Panc1 (cell line): ENCODE data around the gene TIE1. TPM values are rescaled to one million over a fixed set of nuclear protein-coding genes. Genes with fewer than 3 reads are reported as not detected.

ENCODE experiments used
- ATAC-seq: fragments of 200-7000 bp; cut with Tn5 transposase; 2 replicates; pipeline ENCODE4 v1.9.1; 2020; ENCODE audit warnings: mild to moderate bottlenecking, moderate library complexity
- BruUV-seq: library from RNA; stranded (reverse); fragments of 400-500 nt; replicated peaks from 2 replicates; lab custom pipeline; 2021; lab: Mats Ljungman, UMichigan
- CTCF ChIA-PET: fragments of 300-600 bp; sonication (Branson Sonifier 250); formaldehyde crosslinking; loops from one replicate; lab custom pipeline; 2022; ENCODE audit warnings: antibody characterized with exemption; lab: Charles Lee
- POLR2A ChIA-PET: fragments of 300-600 bp; sonication (Branson Sonifier 250); formaldehyde crosslinking; loops from one replicate; lab custom pipeline; 2022; ENCODE audit warnings: antibody characterized with exemption; lab: Charles Lee
- DNase-seq: peaks from one replicate; pipeline ENCODE4 v3.0.0-alpha.2; 2010; ENCODE audit warnings: low read depth, low spot score
- H3K27ac ChIP-seq: 2 replicates; pipeline ENCODE4 v1.5.1; 2011; ENCODE audit warnings: mild to moderate bottlenecking, low read length, inconsistent platforms
- H3K27me3 ChIP-seq: fragments of 200-500 bp; sonication (Bioruptor generic); 2 replicates; pipeline ENCODE4 v1.6.0; 2014; ENCODE audit warnings: low read length, inconsistent platforms; ENCODE audit not compliant: control insufficient read depth, insufficient read depth
- H3K36me3 ChIP-seq: fragments of 200-500 bp; sonication (Bioruptor generic); 2 replicates; pipeline ENCODE4 v1.5.1; 2014; ENCODE audit warnings: inconsistent platforms, mild to moderate bottlenecking, low read length, moderate library complexity; ENCODE audit not compliant: control insufficient read depth, insufficient read depth
- H3K4me1 ChIP-seq: 2 replicates; pipeline ENCODE4 v1.5.1; 2011; ENCODE audit warnings: inconsistent platforms, mild to moderate bottlenecking, low read length, moderate library complexity; ENCODE audit not compliant: control insufficient read depth, insufficient read depth
- H3K4me3 ChIP-seq, 2 experiments: 2 replicates each; pipeline ENCODE4 v1.5.1; 2011 to 2012; ENCODE audit warnings: low read depth in 2 of 2, low read length in 2 of 2, mild to moderate bottlenecking in 2 of 2, inconsistent platforms in 1 of 2, moderate library complexity in 1 of 2
- H3K9me3 ChIP-seq: fragments of 200-500 bp; sonication (Bioruptor generic); 2 replicates; pipeline ENCODE4 v1.5.1; 2014; ENCODE audit warnings: low read depth, mild to moderate bottlenecking, inconsistent platforms, low read length, moderate library complexity; ENCODE audit not compliant: control insufficient read depth, insufficient read depth
- POLR2AphosphoS5 ChIP-seq: IDR thresholded peaks from 2 replicates; pipeline ENCODE4 v1.6.1; 2012; ENCODE audit warnings: mild to moderate bottlenecking, low read depth, low read length, moderate library complexity
- SIN3A ChIP-seq: IDR thresholded peaks from 2 replicates; pipeline ENCODE4 v1.6.1; 2012; ENCODE audit warnings: low read depth, mild to moderate bottlenecking, low read length, moderate library complexity, borderline replicate concordance; ENCODE audit not compliant: insufficient read depth
- TCF7L2 ChIP-seq: IDR thresholded peaks from 2 replicates; pipeline ENCODE4 v1.6.1; 2011; ENCODE audit warnings: mild to moderate bottlenecking, low read depth, low read length, inconsistent platforms
- in situ Hi-C: cut with HindIII; loops from 2 replicates; pipeline ENCODE4 v1.10.0; 2016; ENCODE audit warnings: low sequenced_read_pairs, low pct_unique_long_range_greater_than_20kb
- intact Hi-C: fragments of 100-400 bp; cut with micrococcal nuclease; formaldehyde crosslinking; loops from one replicate; pipeline ENCODE4 v1.10.0; 2022; ENCODE audit not compliant: unreplicated experiment
- total RNA-seq: library from RNA; stranded (reverse); gene quantifications from one replicate; pipeline ENCODE4 v1.2.1, GENCODE V29; 2021; ENCODE audit not compliant: unreplicated experiment
- TF ChIP-seq, protein P1 (sequence below), 2 experiments: IDR thresholded peaks; 2 replicates each; pipeline ENCODE4 v1.6.1; 2011 to 2012; ENCODE audit warnings: low read depth in 2 of 2, control low read depth in 1 of 2, low read length in 1 of 2, mild to moderate bottlenecking in 1 of 2, moderate library complexity in 1 of 2; ENCODE audit not compliant: insufficient read depth in 1 of 2
- TF ChIP-seq, protein P2 (sequence below): fragments of 450-650 bp; IDR thresholded peaks from 2 replicates; pipeline ENCODE4 v1.5.1; 2017; ENCODE audit warnings: mild to moderate bottlenecking

The TIE1 gene
- total RNA-seq, 1 experiment from 2014 or later: 0.28 TPM

DNA sequence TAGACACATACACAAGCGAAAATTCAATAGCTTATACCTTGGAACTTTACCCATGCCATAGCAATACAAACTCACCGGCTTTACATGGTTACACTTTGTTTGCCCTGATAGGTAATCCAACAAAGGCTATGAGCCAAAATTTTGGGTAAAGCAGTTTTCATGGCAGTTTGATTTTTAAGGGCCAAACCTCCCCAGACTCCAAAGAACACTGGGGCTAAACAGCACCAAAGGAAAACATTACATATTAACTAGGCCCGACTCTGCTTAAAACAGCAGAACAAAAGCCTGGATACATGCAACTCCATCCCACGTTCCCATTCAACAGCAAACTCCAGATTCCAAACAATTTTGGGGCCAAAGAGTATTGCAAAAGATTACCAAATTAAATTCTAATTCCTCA is 35.4 kb upstream of the TIE1 start:
- CTCF ChIA-PET: no interaction called here
- Histone ChIP-seq H3K27me3 (no peaks in the 10 kb centered on the region), H3K27ac (no peak overlapping the region), H3K36me3 (no peaks in the 10 kb centered on the region), H3K9me3 (peaks cover 10% of the 10 kb centered on the region; the same call in 1 of the 2 replicates), H3K4me3 (no peak overlapping the region), H3K4me1 (no peaks in the 10 kb centered on the region)
- intact Hi-C loops (no loop called here), in situ Hi-C loops (no loop called here)
- BruUV-seq: no TSS peak
- TF ChIP-seq POLR2AphosphoS5: no peak
- TF ChIP-seq TCF7L2: no peak
- TF ChIP-seq, protein P1, sequence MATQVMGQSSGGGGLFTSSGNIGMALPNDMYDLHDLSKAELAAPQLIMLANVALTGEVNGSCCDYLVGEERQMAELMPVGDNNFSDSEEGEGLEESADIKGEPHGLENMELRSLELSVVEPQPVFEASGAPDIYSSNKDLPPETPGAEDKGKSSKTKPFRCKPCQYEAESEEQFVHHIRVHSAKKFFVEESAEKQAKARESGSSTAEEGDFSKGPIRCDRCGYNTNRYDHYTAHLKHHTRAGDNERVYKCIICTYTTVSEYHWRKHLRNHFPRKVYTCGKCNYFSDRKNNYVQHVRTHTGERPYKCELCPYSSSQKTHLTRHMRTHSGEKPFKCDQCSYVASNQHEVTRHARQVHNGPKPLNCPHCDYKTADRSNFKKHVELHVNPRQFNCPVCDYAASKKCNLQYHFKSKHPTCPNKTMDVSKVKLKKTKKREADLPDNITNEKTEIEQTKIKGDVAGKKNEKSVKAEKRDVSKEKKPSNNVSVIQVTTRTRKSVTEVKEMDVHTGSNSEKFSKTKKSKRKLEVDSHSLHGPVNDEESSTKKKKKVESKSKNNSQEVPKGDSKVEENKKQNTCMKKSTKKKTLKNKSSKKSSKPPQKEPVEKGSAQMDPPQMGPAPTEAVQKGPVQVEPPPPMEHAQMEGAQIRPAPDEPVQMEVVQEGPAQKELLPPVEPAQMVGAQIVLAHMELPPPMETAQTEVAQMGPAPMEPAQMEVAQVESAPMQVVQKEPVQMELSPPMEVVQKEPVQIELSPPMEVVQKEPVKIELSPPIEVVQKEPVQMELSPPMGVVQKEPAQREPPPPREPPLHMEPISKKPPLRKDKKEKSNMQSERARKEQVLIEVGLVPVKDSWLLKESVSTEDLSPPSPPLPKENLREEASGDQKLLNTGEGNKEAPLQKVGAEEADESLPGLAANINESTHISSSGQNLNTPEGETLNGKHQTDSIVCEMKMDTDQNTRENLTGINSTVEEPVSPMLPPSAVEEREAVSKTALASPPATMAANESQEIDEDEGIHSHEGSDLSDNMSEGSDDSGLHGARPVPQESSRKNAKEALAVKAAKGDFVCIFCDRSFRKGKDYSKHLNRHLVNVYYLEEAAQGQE (IDR thresholded peaks at IDR 0.05; ENCODE audit: insufficient read depth in 1 of 2, low read depth in 2 of 2, low read length in 1 of 2): no peak
- no peak for TF ChIP-seq SIN3A
- TF ChIP-seq, protein P2, sequence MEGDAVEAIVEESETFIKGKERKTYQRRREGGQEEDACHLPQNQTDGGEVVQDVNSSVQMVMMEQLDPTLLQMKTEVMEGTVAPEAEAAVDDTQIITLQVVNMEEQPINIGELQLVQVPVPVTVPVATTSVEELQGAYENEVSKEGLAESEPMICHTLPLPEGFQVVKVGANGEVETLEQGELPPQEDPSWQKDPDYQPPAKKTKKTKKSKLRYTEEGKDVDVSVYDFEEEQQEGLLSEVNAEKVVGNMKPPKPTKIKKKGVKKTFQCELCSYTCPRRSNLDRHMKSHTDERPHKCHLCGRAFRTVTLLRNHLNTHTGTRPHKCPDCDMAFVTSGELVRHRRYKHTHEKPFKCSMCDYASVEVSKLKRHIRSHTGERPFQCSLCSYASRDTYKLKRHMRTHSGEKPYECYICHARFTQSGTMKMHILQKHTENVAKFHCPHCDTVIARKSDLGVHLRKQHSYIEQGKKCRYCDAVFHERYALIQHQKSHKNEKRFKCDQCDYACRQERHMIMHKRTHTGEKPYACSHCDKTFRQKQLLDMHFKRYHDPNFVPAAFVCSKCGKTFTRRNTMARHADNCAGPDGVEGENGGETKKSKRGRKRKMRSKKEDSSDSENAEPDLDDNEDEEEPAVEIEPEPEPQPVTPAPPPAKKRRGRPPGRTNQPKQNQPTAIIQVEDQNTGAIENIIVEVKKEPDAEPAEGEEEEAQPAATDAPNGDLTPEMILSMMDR: no peak
- ATAC-seq: no peak
- no peak for DNase-seq
- POLR2A ChIA-PET: no interaction called here

DNA sequence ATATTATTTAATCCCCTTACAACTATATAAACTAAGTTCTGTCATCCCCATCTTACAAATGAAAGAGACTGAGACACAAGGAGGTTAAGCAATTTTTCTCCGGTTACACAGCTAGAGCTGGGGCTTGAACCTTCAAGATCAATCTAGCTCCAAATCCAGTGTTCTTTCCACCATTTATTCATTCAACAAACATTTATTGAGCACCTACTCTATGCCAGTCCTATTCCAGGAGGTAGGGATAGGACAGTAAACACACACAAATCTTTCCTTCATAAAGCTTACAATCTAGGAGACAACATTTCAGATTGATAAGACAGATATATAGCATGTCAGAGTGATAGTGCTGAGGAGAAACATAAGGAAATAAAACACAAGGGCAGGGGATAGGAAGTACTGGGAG is 33.9 kb upstream of the TIE1 start:
- H3K4me3 ChIP-seq: no peak overlapping the region
- no peaks in the 10 kb centered on the region for H3K36me3 ChIP-seq
- no peak for DNase-seq
- CTCF ChIA-PET: interaction anchor here (1.3 kb wide), 1 partner anchor 40 kb away, joined by 4 read pairs; no protein-coding TSS in a partner anchor
- BruUV-seq: no TSS peak
- intact Hi-C loops: no loop called here
- POLR2A ChIA-PET: no interaction called here
- no peak for ATAC-seq
- no peaks in the 10 kb centered on the region for H3K4me1 ChIP-seq
- H3K9me3 ChIP-seq: peaks cover 10% of the 10 kb centered on the region; the same call in 1 of the 2 replicates
- in situ Hi-C loops: no loop called here
- TF ChIP-seq SIN3A: no peak
- TF ChIP-seq, protein P2: no peak
- no peaks in the 10 kb centered on the region for H3K27me3 ChIP-seq
- no peak overlapping the region for H3K27ac ChIP-seq
